Jurkat, Clone E6-1 (cell line): ENCODE data around the gene S1PR1.
A peak's percentile ranks its signal among the peaks of the same experiment; 100 is the strongest.

Experiments used
- DNase-seq: peaks from one replicate; pipeline ENCODE4 v3.0.0-alpha.2; 2011; ENCODE audit warnings: low read depth, low spot score
- H3K4me3 ChIP-seq: 2 replicates; pipeline ENCODE4 v1.5.1; 2011; ENCODE audit warnings: mild to moderate bottlenecking, low read length, control low read depth, moderate library complexity

The S1PR1 gene

DNA sequence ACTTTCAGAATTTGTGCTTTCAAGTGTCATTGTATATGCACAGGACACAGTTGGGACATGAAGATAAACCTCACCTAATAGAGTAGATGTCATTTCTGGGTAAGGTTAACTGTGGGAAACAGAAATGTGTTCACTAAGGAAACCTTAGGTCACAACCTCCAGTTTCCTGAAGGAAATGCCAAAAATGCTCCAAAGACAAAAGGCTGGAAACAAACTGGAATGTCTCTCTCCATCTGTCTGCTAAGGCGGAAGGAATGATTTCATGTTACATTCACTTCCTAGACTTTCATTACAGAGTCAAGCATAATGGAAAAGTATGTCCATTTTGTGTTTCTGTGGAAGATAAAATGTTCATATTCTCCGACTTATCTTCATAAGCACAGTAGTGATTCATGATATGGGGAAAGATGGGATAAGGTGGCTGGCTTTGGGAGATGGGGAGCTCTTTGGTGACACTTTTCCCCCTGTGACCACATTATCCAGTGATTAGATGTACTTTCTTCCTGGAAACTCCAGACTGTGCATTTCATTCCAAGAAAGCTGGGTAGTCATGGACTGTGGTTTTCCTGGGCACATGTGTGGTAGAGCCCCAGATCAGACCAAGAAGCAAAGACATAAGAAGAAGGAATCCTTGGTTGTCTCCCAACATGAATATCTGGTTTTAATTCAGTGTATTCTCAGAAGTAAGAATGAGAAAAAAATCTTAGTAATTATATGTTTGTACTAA lies 5.7 kb downstream of the S1PR1 start:
- no peak overlapping the region for H3K4me3 ChIP-seq
- no peak for DNase-seq

DNA sequence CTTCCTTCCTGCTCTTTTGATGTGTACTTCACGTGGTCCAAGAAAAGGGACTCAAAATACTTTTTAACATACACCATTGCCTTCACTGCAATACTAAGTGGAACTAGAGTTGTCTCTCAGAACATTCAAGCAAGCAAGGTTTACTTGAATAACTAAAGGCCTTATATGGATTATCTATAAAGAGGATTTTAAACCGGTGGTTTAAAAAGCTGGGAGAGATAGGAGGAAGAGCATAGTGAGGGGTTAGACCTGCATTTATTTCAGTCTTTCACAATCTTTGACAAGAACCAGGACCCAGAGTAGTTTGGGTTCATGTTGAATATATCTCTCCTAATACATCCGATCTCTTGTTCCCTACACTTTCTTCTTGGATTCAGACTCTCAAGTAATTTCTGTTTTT lies 6.9 kb downstream of the S1PR1 start:
- no peak overlapping the region for H3K4me3 ChIP-seq
- DNase-seq = no peak

DNA sequence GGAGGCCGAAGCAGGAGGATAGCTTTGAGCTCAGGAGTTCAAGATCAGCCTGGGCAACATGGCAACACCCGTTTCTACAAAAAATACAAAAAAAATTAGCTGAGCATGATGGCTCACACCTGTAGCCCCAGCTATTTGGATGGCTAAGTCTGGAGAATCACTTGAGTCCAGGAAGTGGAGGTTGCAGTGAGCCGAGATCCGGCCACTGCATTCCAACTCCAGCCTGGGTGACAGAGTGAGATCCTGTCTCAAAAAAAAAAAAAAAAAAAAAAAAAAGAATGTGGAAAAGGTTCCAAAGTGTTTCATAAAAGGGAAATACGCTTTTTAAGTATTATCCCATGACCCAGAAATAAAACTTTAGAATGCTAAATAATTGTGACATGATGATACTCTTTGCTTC lies 8.0 kb downstream of the S1PR1 start:
- DNase-seq = no peak
- no peak overlapping the region for H3K4me3 ChIP-seq

DNA sequence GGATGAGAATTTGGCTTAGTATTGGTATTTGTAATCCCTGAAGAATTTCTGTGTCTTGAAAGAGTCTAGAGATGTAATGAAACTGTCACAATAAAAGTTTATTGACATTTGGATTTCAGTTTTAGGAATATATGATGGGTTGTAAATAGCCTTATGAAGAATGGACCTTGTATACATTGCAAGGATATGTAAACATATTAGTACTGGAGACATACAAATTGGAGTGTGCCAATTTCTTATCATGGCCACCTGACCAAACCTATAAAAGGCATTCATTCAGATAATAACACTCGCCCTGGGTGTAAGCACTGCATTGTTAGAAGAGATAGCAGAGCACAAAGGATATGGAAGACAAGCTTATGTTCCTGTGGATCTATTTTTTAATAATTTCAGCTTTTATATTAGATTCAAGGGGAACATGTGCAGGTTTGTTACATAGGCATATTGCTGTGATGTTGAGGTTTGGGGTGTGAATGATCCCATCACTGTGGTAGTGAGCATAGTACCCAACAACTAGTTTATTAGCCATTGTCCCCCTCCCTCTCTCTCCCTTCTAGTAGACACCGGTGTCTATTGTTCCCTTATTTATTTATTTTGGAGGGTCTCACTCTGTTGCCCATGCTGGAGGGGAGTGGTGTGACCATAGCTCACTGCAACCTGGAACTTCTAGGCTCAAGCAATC lies 8.6 kb downstream of the S1PR1 start:
- H3K4me3 ChIP-seq = no peak overlapping the region
- no peak for DNase-seq

DNA sequence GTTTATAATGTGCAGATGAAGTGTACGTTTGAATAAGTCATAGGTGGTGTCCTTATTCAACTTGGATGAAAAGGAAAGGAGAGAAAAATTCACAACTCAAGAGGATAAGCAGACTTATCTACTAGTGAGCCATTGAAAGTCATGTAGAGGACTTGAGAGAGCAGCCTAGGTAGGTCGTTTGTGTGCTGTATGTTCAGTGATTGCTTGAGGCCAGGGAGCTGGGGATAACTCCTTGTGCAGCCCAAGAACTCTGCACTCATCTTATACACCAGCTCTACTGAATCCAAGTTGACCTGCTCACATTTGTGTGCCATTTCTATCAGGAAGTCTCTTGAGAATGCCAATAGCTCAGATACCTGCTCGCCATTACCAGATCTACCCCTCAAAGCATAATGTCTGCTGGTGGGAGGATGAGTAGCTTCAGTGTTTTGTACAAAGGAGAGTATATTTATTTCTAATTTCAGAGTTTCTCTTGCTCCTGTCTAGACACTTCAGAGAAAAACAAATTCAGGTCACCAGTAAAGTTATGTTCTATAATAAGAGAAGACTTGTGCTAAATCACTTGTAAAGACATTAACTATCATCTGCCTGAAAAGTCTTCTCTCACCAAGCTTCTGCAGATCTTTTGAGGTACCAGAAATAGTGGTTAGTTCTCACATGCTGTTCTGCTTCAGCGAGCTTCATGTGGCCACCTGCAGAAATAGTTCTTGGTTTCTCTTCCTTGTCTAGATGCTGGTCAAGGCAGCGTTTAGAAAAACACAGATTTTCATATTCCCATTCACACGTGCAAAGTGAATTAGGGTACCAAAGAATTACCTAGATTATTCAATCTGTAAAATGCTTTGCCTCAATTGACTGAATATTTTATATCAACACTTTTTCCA lies 10.8 kb downstream of the S1PR1 start:
- no peak for DNase-seq
- no peak overlapping the region for H3K4me3 ChIP-seq

DNA sequence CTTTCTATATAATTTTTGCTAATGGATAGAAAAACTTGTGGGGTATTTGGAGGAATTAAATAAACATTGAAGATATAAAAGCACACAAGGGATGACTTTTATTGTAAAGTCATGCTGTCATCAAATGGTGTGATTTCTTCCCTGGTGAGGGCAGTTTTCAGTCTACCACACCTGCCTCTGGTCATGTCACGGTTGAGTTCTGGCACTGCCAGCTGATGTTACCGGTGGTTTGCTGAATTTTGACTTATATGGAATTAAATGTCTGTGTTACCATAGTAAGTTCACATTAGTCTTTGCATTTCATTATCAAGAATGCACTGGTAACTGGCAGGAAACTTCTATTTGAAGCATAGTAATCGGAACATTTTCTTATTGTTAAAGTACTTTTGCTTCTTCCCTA lies 13.4 kb downstream of the S1PR1 start:
- no peak for DNase-seq
- H3K4me3 ChIP-seq = no peak overlapping the region

DNA sequence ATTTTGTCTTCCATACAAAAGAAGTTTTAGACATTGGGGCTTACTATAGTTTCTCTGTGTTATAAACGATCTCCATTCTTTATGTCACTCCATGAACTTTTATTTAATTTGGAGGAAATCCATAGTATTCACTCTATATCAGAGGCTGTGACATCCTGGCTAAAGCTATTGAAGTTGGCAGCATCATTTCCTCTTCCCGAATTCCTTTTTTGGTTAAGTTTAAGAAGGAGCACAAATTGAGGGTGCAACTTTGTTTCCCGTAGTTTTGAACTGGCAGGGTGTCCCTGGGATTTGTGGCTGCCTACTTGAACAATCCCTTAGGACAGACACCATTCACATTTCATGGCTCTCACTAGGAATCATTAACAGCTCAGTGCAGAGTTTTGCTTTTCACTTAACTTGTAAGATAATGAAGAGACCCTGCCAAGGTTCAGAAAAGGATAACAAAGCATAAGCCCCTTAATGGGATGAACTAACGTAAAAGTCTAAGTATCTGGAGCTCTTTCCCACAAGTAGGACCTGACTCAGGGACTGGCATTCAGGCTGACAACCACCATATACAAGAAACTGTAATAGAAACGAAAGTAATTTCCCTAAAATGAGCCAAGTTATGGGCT lies 13.9 kb downstream of the S1PR1 start:
- H3K4me3 ChIP-seq = no peak overlapping the region
- DNase-seq = no peak

DNA sequence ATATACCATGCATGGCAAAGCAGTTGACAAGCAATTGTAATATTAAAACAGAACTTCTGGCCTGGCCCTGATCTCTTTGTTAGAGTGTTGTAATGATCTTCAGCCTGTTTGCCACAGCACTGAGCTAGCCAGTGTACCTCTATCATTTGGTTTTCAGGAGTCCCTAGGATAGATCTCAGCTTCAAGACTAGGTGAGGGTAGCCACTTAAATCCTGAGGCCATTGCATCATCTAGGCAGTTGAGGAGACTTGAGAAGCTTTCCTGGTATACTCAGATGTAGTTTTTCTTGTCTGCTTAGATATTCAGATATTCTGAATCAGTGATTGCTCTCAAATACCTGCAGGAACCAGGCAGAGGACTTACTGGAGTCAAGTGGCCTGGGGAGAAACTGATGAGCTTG lies 14.7 kb downstream of the S1PR1 start:
- DNase-seq = no peak
- H3K4me3 ChIP-seq = no peak overlapping the region

DNA sequence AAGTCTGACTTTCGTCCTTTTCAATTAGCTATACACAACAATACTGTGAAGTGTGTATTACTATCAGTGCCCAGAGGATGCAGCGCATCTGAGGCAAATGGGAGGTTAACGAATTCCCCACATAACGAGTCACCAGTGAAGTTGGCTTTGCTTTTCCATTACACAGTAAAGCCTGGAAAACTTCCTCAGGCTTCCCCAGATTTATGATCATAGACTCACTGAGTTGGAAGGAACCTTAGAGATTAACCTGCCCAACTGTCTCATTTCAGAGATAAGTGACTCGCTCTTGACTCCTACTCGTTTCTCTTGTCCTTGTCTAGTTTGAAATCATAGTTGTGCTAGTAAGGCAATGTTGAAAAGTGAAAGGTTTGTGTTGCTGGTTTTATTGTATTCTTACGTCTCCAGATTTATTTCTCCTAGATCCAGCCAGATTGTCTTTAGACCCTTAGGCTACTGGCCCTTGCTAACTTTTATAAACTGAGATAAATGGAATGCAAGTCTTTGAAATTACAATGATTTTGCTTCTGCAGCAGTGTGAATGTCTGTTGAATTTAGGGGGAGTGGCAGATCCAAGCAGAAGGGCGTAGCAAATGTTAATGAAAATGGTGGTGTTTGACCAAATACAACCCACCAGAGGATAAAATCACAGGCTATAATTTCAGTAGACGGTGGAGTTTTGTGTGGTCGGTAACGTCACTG lies 17.3 kb downstream of the S1PR1 start:
- H3K4me3 ChIP-seq = no peak overlapping the region
- no peak for DNase-seq

DNA sequence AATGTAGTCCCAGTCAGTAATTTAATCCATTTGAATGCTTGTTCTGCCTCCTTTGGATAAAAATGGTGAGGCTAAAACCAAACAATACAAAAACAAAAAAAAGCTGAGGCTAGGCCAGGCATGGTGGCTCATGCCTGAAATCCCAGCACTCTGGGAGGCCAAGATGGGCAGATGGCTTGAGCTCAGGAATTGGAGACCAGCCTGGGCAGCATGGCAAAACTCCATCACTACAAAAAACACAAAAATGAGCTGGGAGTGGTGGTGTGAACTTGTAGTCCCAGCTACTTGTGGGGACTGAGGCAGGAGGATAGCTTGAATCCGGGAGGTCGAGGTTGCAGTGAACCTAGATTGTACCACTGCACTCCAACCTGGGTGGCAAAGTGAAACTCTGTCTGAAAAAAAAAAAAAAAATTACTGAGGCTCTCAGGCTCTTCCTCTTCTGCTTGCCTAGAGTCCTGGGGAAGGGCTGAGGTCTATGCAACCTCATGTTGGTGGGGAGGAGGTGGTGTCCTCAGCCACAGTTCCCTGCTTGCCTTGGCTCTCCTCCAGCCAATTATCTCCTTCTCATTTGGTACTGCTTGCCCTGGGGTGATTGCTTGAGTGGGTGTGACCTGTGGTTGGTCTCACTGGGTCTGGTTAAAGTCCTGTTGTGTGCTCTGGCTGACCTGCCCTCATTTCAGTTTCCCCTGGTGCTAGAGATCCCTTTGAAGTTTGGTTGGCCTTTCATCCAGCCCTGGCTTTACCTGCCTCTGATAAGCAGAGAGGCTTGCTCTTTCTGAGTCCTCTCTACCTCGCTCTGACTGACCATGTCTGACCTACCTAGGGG lies 20.9 kb downstream of the S1PR1 start:
- peak; percentile 71 for DNase-seq
- H3K4me3 ChIP-seq = no peak overlapping the region

DNA sequence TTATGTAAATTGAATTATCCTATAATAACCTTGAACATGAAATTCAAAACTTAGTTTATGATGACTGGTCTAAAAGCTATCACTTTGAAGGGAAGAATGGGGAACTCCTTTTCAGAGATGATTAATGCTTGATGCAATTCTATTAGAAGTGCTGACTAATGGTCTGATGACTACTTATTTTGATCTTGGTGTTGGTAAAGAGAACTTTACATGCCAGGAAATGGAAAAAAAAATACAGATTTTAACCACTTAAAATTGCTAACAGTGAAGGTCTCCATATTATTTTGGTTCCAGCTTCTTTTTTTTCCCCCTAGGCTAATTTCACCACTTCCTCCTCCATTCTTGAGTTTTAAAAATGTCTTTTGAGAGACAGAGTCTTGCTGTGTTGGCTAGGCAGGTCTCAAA lies 22.9 kb downstream of the S1PR1 start:
- no peak for DNase-seq
- H3K4me3 ChIP-seq = no peak overlapping the region

DNA sequence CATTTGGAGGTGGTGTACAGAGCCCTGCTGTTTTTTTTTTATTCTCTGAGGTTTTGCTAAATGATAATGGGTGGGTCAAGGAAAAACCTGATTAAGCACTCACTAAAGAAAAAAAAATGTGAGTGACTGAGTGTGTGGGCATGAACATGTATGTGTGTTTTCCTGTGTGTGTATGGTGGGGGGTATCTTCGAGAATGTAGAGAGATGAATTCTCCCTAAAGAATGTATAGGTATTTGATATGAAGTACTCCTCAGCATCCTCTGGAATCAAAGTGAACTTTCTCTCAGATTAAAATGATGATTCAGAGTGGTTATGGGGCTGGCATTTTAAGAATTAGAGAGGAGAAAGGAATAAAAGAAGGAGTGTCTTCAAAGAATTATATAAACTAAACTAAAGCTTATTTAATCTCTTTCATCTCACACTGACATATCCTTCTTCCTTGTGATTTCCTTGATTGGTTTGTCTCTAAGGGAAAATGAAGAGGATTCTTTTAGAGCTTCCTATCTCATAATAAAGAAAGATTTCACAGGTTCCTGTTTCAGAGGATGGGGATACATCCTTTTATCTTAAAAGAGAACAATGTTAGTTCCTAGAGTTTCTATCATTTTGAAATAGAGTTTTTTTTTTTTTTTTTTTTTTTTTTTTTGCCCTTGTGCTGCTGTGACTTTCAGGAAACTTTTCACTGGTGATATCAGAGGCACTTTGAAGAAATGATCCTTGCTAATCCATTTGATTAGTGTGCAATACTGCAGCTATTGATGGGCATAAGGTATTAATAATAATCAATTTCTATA lies 23.9 kb downstream of the S1PR1 start:
- no peak for DNase-seq

DNA sequence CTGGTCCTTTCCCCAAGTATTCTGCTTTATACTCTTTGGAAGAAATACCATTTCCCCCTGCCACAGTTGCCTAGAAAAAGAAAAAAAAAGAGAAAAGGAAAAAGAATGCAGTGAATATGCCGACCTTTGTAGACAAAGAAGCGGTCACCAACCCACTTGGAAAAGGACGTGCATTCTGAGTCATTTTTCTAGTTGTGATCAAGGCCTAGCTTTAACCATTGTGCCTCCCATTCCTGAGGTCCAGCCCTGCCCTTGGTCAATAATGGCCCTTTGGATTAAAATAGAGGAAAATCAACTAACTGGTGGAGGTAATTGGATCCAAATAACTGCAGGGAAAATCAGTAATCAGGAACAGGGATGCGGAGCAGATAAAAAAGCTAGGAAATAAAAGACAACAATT lies 24.8 kb downstream of the S1PR1 start:
- H3K4me3 ChIP-seq = no peak overlapping the region
- DNase-seq = no peak

More for the DNA sequence above, 23.9 kb downstream of the S1PR1 start:
- no peak overlapping the region for H3K4me3 ChIP-seq

DNA sequence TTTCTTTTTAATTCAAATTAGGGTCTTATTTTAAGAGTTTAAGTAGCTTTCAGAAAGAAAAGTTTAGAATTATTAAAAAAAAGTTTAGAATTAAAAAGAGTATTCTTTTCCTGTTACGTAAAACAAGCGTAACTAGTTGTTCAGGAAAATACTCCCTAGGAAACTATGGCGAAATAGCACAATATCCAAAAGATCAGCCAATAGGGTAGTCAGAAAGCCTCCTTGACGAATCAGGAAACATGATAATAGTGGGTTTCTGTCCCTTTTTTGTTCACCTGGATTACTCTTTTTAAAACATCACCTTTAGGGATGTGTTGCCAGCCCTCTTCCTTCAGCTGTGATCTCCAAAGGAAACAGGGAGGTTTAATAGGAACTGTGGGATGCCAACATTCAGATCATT lies 25.2 kb downstream of the S1PR1 start:
- DNase-seq = no peak

DNA sequence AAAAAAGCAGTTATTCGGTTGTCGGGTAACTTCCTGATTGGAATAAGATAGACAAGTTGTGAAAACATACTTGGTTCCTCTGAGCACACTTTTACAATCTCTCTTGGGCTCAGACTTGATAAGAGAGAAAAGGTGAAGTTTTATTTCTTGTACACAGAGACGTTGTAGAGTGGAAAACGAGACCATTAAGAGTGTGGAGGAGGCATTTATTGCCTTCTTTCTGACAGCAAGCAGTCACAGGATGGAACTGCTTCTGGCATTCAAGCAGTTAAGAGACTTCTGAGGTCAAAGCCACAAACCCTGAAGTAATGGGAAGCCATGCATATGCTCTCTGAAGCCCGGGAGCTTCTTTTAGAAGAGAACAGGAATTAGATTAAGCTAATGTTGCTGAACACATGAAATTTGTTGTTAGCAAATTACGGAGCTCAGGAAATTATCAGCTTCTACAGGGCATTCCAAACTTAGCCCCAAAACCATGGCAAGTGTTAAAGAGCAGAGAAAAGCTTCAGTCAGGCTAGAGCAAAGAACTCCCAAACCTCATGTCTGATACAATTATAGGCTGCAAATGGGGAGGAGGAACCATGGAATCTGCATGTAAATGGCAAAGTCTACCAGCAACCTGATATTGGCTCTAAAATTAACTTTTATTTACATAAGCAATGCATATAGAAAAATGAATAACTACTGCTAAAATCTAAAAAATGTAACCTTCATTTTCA lies 26.0 kb downstream of the S1PR1 start:
- peak; percentile 88 for DNase-seq

More for the DNA sequence above, 25.2 kb downstream of the S1PR1 start:
- no peak overlapping the region for H3K4me3 ChIP-seq

DNA sequence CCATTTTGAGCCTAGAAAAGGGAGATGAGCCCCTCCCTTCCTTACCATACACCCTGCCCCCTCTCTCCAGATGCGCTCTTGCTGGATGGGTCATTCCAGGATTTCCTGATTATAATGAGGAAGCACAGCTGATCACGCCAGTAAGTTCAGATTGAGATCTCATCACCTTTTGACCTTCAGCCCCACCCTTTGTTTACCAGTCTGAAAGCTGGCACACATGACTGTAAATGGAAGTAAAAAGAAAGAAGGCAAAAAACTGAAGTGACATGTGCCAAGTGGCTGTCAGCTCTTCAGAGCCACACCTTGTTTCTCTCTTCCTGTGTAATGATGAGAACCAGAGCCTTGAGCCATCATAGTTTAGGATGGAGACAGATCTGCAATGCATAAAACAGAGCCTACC lies 27.9 kb downstream of the S1PR1 start:
- no peak overlapping the region for H3K4me3 ChIP-seq
- peak; percentile 28 for DNase-seq

More for the DNA sequence above, 26.0 kb downstream of the S1PR1 start:
- H3K4me3 ChIP-seq = peak overlapping the region; percentile 35

DNA sequence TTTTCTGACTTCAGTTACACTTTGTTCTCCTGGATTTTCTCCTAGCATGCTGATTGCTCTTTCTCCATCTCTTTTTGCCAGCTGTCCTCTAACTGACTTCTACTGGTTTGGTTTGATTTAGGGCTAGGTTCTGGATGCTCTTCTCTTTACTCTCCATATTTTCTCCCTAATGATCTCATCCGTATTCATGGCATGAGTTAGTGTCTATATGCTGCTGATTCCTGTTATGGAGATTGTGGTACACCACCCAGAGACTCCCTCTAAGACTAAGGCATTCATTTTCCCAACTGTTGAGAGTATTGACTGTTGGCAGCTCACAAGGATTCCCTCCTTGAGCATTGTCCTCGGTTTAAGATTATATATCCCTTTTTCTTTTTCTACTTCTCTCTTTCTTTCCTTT lies 28.9 kb downstream of the S1PR1 start:
- no peak overlapping the region for H3K4me3 ChIP-seq
- no peak for DNase-seq
